ENCODE results near the gene ITGB7. TPM values are rescaled to one million over a fixed set of nuclear protein-coding genes. Genes with fewer than 3 reads are reported as not detected.

ITGB7 gene
- total RNA-seq, 1 donor from 2014 or later = 0.37 TPM

- Mint-ChIP-seq H3K4me1 (ENCODE audit: low read depth) (peaks cover 29% of the 10 kb centered on the region), H3K4me3 (ENCODE audit: unreplicated experiment) (no peak overlapping the region), H3K36me3 (ENCODE audit: low read depth) (peaks cover 14% of the 10 kb centered on the region)
Measured at GRCh38 chr12:53214687-53215455, 7.8 kb upstream of the ITGB7 start.

GRCh38 chr12:53214221-53214620 is 7.2 kb upstream of the ITGB7 start:
- TF ChIP-seq CTCF (IDR thresholded peaks at IDR 0.05) = no peak
- Mint-ChIP-seq H3K27ac (ENCODE audit: unreplicated experiment) (no peak overlapping the region), H3K4me3 (ENCODE audit: unreplicated experiment) (no peak overlapping the region), H3K9me3 (ENCODE audit: low read depth) (no peaks in the 10 kb centered on the region), H3K36me3 (ENCODE audit: low read depth) (peaks cover 14% of the 10 kb centered on the region), H3K4me1 (ENCODE audit: low read depth) (peaks cover 23% of the 10 kb centered on the region), H3K27me3 (ENCODE audit: low read depth) (no peaks in the 10 kb centered on the region)
- DNase-seq (ENCODE audit: low spot score) = no peak

More at GRCh38 chr12:53214687-53215455, 7.8 kb upstream of the ITGB7 start:
- no peaks in the 10 kb centered on the region for H3K9me3 Mint-ChIP-seq (ENCODE audit: low read depth)
- TF ChIP-seq CTCF (IDR thresholded peaks at IDR 0.05) = no peak
- H3K27ac Mint-ChIP-seq (ENCODE audit: unreplicated experiment) = no peak overlapping the region
- no peaks in the 10 kb centered on the region for H3K27me3 Mint-ChIP-seq (ENCODE audit: low read depth)
- no peak for DNase-seq (ENCODE audit: low spot score)

GRCh38 chr12:53213348-53213747 is 6.3 kb upstream of the ITGB7 start:
- Mint-ChIP-seq H3K36me3 (ENCODE audit: low read depth) (peaks cover 14% of the 10 kb centered on the region), H3K27me3 (ENCODE audit: low read depth) (no peaks in the 10 kb centered on the region), H3K4me1 (ENCODE audit: low read depth) (peaks cover 18% of the 10 kb centered on the region), H3K27ac (ENCODE audit: unreplicated experiment) (no peak overlapping the region), H3K4me3 (ENCODE audit: unreplicated experiment) (no peak overlapping the region), H3K9me3 (ENCODE audit: low read depth) (no peaks in the 10 kb centered on the region)
- TF ChIP-seq CTCF (IDR thresholded peaks at IDR 0.05) = peak; percentile 94
- no peak for DNase-seq (ENCODE audit: low spot score)

GRCh38 chr12:53212931-53213330 is 5.9 kb upstream of the ITGB7 start:
- no peak for DNase-seq (ENCODE audit: low spot score)
- H3K27me3 Mint-ChIP-seq (ENCODE audit: low read depth) = no peaks in the 10 kb centered on the region
- H3K27ac Mint-ChIP-seq (ENCODE audit: unreplicated experiment) = no peak overlapping the region
- H3K4me1 Mint-ChIP-seq (ENCODE audit: low read depth) = peaks cover 15% of the 10 kb centered on the region
- no peak for TF ChIP-seq CTCF (IDR thresholded peaks at IDR 0.05)
- peaks cover 14% of the 10 kb centered on the region for H3K36me3 Mint-ChIP-seq (ENCODE audit: low read depth)
- H3K4me3 Mint-ChIP-seq (ENCODE audit: unreplicated experiment) = no peak overlapping the region
- no peaks in the 10 kb centered on the region for H3K9me3 Mint-ChIP-seq (ENCODE audit: low read depth)

- DNase-seq (ENCODE audit: low spot score) = no peak
- H3K4me3 Mint-ChIP-seq (ENCODE audit: unreplicated experiment) = no peak overlapping the region
- H3K27me3 Mint-ChIP-seq (ENCODE audit: low read depth) = no peaks in the 10 kb centered on the region
- H3K9me3 Mint-ChIP-seq (ENCODE audit: low read depth) = no peaks in the 10 kb centered on the region
- peaks cover 11% of the 10 kb centered on the region for H3K4me1 Mint-ChIP-seq (ENCODE audit: low read depth)
- peaks cover 14% of the 10 kb centered on the region for H3K36me3 Mint-ChIP-seq (ENCODE audit: low read depth)
- TF ChIP-seq CTCF (IDR thresholded peaks at IDR 0.05) = peak; percentile 55
- H3K27ac Mint-ChIP-seq (ENCODE audit: unreplicated experiment) = no peak overlapping the region
Measured at GRCh38 chr12:53211476-53212381, 4.7 kb upstream of the ITGB7 start.

Measured in chondrocyte (in vitro differentiated cells).